Chondrocyte (in vitro differentiated cells): ENCODE results near the gene GPR33. TPM values are rescaled to one million over a fixed set of nuclear protein-coding genes. Genes with fewer than 3 reads are reported as not detected.

Experiments used
- DNase-seq: peaks from one replicate; pipeline ENCODE4 v3.0.0; 2021; ENCODE audit warnings: mixed read lengths, low spot score
- H3K27ac Mint-ChIP-seq: one replicate; pipeline ENCODE4 v1.8.0; 2021; ENCODE audit warnings: mild to moderate bottlenecking, moderate library complexity, mixed read lengths; ENCODE audit not compliant: unreplicated experiment
- H3K27me3 Mint-ChIP-seq: 2 replicates; pipeline ENCODE4 v1.8.0; 2021; ENCODE audit warnings: low read depth, mixed read lengths
- H3K36me3 Mint-ChIP-seq: 2 replicates; pipeline ENCODE4 v1.8.0; 2021; ENCODE audit warnings: low read depth, mixed read lengths
- H3K4me1 Mint-ChIP-seq: 2 replicates; pipeline ENCODE4 v1.8.0; 2021; ENCODE audit warnings: low read depth, mild to moderate bottlenecking, mixed read lengths
- H3K4me3 Mint-ChIP-seq: one replicate; pipeline ENCODE4 v1.8.0; 2021; ENCODE audit warnings: mild to moderate bottlenecking, moderate library complexity, mixed read lengths; ENCODE audit not compliant: unreplicated experiment
- H3K9me3 Mint-ChIP-seq: 2 replicates; pipeline ENCODE4 v1.8.0; 2021; ENCODE audit warnings: low read depth, mixed read lengths
- total RNA-seq: library from RNA; stranded (reverse); gene quantifications from 3 replicates; pipeline ENCODE4 v1.2.1, GENCODE V29; 2021
- TF ChIP-seq, protein P1 (sequence below): fragments of 200-600 bp; sonication (generic); IDR thresholded peaks from 2 replicates; pipeline ENCODE4 v1.5.0; 2021; ENCODE audit warnings: antibody characterized with exemption, mild to moderate bottlenecking, moderate library complexity

The GPR33 gene
- total RNA-seq, 1 donor from 2014 or later = not detected

DNA sequence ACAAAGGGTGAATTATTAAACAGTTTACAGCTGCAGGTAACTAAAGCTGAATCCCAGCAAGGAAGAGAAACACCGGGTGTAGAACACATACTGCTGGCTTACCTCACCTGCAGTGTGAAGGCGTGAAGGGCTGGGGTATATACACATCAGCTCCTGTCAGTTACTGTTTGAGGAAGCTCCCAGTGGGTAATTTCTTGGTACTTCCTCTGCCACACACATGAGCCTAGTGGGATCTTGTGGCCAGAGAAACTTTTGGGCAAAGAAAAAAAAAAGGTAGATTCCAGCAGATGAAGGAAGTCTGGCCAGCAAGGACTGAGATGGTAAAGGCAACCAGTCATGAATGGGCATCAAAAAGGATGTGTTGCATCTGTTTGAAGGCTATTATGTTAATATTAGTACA lies 14.0 kb upstream of the GPR33 start:
- Mint-ChIP-seq H3K36me3 (peaks cover 2% of the 10 kb centered on the region), H3K4me3 (no peak overlapping the region), H3K9me3 (peaks cover 22% of the 10 kb centered on the region), H3K4me1 (peaks cover 38% of the 10 kb centered on the region), H3K27me3 (no peaks in the 10 kb centered on the region), H3K27ac (no peak overlapping the region)
- TF ChIP-seq, protein P1, sequence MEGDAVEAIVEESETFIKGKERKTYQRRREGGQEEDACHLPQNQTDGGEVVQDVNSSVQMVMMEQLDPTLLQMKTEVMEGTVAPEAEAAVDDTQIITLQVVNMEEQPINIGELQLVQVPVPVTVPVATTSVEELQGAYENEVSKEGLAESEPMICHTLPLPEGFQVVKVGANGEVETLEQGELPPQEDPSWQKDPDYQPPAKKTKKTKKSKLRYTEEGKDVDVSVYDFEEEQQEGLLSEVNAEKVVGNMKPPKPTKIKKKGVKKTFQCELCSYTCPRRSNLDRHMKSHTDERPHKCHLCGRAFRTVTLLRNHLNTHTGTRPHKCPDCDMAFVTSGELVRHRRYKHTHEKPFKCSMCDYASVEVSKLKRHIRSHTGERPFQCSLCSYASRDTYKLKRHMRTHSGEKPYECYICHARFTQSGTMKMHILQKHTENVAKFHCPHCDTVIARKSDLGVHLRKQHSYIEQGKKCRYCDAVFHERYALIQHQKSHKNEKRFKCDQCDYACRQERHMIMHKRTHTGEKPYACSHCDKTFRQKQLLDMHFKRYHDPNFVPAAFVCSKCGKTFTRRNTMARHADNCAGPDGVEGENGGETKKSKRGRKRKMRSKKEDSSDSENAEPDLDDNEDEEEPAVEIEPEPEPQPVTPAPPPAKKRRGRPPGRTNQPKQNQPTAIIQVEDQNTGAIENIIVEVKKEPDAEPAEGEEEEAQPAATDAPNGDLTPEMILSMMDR = no peak
- DNase-seq = no peak

DNA sequence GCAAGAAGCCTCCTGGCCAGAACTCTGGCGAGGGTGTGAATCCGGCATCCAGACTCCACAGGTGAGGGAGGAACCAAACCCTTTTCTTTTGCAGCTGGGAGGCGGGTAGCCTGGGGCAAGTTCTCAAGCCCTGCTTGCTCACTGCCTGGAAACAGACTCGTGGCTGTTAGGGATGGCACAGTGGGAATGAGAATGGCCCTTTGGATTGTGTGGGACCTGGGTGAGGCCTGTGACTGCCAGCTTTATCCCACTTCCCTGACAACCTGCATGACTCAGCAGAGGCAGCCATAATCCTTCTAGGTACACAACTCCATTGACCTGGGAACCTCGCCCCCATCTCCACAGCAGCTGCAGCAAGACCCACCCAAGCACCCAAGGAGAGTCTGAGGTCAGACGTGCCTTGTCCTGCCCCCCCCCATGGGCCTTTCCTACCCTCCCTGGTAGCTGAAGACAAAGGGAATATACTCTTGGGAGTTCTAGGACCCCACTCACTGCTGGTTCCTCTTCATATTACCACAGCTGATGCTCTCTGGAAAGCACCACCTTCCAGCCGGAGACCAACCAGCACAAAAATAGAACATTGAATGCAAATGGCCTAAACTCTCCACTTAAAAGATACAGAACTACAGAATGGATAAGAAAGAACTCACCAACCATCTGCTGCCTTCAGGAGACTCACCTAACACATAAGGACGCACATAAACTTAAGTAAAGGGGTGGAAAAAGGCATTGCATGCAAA lies 5.1 kb upstream of the GPR33 start:
- Mint-ChIP-seq H3K36me3 (no peaks in the 10 kb centered on the region), H3K4me1 (peaks cover 2% of the 10 kb centered on the region), H3K27me3 (no peaks in the 10 kb centered on the region), H3K9me3 (peaks cover 18% of the 10 kb centered on the region), H3K4me3 (no peak overlapping the region), H3K27ac (no peak overlapping the region)
- TF ChIP-seq, protein P1 = no peak
- DNase-seq = no peak

DNA sequence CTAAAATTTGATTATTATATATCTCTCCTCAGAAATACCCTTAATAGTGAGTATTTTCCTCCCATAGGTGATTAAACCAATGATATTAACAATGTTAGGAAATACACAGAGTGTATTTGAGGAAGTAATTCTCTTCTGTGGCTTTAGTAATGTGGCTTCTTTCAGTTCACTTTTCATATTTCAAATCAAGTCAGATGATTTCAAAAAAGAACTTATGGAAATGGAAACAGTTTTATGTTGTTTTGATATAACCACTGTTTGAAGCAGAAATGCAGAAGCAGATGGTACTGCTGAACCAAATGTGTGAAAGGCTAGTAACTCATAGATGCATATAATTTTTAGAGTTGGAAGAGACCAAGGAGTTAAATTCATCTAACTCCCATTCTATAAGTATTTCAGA lies 1.9 kb upstream of the GPR33 start:
- Mint-ChIP-seq H3K4me3 (no peak overlapping the region), H3K27me3 (no peaks in the 10 kb centered on the region), H3K9me3 (no peaks in the 10 kb centered on the region), H3K27ac (no peak overlapping the region), H3K4me1 (peaks cover 2% of the 10 kb centered on the region), H3K36me3 (no peaks in the 10 kb centered on the region)
- no peak for DNase-seq
- TF ChIP-seq, protein P1 = no peak

DNA sequence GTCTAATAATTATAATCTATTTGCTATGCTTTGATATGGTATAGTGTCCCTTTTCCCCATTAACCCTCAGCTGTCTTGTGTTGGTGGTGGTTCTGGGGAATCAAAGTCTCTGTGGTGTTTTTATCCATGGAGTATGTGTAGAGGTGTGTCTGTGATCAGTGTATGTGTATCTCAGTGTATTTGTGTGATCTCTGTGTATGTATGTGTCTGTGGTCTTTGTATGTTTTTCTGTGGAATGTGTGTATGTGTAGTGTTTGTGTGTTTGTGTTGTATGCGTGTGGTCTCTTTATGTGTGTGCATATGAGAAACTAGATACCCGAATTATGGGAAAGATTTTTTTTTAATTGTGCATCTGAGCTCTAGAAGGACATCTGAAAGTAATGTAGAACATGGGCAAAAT lies 1.1 kb downstream of the GPR33 start:
- H3K27me3 Mint-ChIP-seq = no peaks in the 10 kb centered on the region
- no peak overlapping the region for H3K27ac Mint-ChIP-seq
- DNase-seq = no peak
- no peak overlapping the region for H3K4me3 Mint-ChIP-seq
- no peaks in the 10 kb centered on the region for H3K36me3 Mint-ChIP-seq
- H3K9me3 Mint-ChIP-seq = no peaks in the 10 kb centered on the region
- peaks cover 3% of the 10 kb centered on the region for H3K4me1 Mint-ChIP-seq
- TF ChIP-seq, protein P1 = no peak

DNA sequence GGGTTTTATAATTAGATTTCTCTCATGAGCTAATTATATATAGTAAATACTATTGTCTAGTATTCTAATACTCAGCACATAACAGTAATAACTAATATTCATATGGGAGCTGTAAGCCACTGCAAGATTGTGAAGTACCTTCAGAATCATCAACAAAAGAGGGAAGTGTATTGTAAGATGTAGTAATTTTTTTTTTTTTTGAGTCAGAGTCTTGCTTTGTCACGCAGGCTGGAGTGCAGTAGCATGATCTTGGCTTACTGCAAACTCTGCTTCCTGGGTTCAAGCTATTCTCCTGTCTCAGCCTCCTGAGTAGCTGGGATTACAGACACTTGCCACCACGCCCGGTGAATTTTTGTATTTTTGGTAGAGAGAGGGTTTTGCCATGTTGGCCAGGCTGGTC lies 3.1 kb downstream of the GPR33 start:
- no peak for DNase-seq
- Mint-ChIP-seq H3K27me3 (no peaks in the 10 kb centered on the region), H3K27ac (no peak overlapping the region), H3K9me3 (no peaks in the 10 kb centered on the region), H3K36me3 (no peaks in the 10 kb centered on the region), H3K4me1 (peaks cover 3% of the 10 kb centered on the region), H3K4me3 (no peak overlapping the region)
- TF ChIP-seq, protein P1 = no peak
